Left hindlimb (tissue), 1 donor: ENCODE results near the gene RBM28.

ENCODE experiments used
- DNase-seq: peaks from one replicate; pipeline ENCODE4 v3.0.0-alpha.2; 2018

Gene RBM28

GRCh38 chr7:128343554-128344430, at the start of gene RBM28:
Gene RBM28, minus strand, starts transcription at chr7:128343908. Its CDS starts 115 bp downstream, at chr7:128343793.
- peak; percentile 93 for DNase-seq

DNA sequence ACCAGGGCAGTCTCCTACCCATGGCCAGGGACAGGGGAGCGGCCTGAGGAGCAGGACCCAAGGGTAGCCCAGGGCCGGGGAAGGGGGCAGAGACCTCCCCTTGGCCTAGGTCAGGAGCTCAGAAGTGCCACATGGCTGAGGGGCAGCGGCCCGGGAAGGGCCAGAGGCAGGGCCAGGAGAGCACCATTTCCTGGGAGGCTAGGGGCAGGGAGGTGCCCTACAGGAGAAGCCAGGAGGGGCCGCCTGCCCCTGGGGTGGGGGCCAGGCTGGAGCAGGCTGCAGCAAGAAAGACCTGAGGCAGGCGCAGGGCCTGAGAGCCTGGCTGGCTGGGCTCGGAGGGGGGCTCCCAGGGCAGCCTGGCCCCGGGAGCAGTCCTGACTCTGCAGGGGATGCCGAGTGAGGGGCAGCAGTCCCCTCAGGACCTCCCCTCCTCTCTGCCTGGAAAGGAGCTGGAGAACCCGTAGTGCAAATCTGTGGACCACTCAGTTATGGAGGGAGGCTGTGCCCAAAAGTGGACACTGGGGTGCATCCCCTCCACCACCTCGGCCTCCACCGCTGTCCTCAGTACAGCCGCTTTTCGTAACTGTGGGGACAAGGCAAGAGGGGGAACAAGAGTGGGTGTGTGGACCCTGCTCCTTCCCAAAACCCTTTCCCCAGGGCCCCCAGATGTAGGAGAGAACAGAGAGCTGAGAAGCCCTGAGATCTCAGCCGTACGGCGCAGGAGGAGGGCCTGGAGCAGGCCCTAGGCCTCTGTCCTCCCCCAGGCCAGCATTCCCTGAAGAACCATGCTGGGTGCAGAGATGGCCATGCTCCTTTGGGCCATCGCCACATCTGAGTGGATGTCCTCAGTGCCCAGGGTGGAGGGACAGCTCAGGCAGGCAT, 49.0 kb upstream of the RBM28 start:
- DNase-seq = no peak

DNA sequence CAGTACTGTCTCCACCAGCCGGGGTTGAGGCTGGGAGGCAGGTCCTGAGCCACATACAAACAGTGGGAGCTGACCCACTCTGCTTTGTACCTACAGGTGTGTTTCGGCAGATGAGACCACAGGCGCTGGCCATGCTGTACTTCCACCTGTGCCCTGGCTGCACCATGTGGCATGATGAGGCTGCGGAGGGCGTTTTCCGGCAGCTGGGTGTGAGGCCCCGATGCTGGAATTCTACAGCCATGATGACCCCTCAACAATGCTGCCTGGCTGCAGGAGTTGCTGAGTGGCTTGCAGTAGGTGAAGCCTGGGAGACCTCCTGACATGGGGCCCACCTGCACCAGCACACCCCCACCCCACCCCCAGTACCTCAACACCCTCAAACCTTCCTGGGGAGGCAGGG, 48.1 kb upstream of the RBM28 start:
- DNase-seq = no peak

- DNase-seq = no peak
Observed at GRCh38 chr7:128390871-128391565, 47.3 kb upstream of the RBM28 start.

DNA sequence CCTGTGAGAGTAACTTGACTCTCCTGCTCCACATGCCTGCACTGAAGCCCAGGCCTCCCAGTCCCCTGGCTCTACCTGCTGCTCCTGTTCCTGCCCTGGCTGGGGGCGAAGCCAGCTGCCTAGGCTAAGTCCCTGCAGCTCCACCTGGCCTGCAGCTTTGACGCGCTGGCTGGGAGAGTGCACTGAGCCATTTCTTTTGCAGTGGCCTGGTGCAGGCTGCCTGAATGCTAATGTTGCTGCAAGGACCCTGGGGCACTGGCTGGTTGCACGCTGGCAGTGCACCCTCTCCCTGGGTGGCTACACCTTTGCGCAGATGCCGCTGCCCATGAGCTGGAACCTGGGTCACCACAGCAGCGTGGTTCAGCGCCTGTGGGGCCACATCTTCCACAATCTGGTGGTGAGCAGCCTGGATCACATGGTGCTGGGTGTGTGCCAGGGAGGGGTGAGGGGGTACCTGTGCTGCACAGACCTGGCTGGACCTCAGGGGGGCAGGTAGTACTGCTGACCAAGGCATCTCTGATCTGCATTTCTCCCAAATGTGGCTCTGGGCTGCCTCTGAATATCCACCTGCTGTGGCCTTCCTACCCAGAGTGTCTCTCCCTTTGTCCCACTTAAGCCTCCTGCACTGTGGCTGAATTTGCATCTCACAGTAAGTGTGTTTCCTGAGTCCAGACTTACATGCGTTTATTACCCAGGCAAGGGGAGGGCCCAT, 46.1 kb upstream of the RBM28 start:
- no peak for DNase-seq

DNA sequence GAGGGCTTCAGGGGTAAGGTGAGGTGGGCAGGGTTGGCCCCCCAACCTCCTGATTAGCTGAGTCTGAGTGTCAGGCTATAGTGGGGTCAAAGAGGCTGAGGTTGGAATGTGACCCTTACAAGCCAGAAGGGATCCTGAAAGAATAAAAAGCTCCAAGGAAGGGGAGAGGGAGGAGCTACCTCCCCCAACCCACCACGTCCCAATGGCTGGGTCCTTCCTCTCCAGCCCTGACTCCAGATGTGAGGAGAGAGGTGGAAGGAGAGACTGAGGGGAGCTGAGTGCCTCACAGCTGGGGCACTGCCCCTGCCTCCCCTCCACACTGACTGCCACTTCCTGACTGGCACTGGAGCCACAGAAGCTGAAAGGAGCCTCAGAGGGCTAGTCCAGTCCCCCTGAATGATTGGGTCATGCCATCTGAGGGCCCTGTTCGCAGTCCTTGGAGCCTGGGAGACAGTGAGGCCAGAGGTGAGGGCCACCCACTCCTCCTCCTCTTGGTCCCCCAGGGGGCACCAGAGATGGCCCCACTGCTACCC, 45.4 kb upstream of the RBM28 start:
- no peak for DNase-seq

DNA sequence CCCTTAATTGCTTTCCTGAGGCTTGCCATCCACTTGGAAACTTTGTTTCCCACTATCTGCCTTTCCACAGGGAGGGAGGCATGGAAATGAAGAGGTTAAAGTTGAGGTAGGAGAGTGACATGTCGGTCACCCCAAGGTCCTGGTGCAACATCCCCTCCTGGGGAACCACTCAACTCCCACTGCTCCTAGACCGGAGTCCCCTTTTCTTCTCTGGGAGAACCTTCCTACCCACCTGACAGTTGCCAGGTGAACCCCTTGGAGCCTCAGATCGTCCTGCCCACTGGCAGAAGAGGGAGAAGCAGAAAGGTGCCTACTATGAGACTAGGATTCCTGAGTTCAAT, 44.4 kb upstream of the RBM28 start:
- no peak for DNase-seq

DNA sequence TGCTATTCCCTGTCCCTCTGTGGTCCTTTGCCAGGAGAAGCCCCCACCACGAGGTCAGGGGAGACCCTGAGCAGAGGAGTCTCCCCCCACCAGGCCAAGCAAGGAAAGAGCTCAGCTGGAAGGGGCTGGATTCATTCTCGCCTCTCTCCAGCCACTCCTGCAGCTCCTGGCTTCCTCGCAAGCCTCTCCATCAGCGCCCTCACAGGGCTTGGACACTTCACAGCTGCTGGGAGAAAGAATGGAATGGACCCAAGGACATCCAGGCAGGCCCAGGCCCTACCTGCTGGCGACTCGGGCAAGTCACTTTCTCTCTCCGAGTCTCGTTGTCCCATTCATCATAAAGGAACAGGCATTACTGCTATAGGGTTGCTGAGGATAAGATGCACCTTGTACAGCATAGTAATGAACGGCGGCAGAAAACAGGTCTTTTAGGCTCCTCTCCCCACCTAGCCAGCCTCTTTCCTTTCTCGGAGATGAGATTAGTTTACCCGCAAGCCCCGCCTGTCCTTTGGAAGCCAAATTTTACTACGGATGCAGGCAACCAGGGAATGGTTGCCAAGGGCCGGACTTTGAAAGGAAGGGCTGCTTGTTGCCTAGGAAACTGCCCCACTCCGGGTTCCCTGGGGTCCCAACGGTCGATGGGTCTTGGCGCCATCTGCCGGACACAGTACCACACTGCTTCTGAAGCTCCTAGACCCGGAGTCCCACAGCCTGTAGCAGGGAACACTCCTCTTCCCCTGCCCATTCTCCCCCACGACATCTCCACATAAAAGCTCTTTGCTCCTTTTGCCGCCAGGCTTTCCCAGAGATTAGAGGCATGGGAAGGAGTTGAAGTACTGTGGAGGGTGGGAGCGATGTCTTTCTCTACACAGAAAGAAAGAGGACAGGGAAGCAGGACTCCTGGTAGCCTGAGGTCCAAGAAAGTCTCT, 43.8 kb upstream of the RBM28 start:
- DNase-seq = peak; percentile 86

DNA sequence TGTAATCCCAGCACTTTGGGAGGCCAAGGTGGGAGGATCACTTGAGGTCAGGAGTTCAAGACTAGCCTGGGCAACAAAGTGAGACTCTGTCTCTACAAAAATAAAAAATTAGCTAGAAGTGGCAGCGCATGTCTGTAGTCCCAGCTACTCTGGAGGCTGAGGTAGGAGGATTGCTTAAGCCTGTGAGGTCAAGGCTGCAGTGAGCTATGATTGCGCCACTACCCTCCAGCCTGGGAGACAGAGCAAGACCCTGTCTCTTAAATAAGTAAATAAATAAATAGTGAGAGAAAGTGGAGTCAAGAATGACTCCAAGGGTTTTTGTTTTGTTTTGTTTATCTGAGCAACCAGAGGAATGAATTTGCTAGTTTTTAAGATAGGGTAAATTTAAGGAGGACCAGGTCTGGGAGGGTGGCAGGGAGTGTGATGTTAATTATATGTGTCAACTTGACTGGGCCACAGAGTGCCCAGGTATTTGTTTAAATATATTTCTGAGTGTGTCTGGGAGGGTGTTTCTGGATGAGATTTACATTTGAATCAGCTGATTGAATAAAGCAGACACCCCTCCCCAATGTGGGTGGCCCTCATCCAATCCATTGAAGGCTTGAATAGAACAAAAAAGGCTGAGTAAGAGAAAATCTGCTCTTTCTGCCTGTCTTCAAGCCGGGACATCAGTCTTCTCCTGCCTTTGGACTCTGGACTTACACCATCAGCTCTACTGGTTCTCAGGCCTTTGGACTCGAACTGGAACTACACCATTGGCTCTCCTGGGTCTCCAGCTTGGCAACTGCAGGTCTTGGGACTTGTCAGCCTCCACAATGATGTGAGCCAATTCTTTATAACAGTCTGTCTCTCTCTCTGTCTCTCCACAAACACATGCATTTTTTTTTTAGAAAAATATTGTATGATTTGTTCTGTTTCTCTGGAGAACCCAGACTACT, 42.5 kb upstream of the RBM28 start:
- DNase-seq = no peak

DNA sequence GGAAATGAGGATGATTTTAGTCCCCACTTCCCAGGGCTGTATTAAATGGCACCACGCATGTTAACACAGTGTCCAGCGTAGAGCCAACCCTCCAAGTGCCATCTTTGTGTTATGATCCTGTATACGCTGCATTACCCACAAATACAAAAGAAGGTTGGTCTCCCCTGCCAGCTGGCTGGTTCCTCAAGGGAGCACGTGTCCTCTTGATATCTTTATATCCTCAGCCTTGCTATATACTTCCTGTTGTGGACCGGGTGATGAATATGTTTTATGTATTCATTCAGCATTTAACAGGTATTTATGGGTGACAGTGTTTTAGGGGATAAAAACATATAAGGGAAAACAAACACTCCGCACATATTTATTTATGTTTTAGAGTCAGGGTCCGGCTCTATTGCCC, 41.0 kb upstream of the RBM28 start:
- DNase-seq = no peak

DNA sequence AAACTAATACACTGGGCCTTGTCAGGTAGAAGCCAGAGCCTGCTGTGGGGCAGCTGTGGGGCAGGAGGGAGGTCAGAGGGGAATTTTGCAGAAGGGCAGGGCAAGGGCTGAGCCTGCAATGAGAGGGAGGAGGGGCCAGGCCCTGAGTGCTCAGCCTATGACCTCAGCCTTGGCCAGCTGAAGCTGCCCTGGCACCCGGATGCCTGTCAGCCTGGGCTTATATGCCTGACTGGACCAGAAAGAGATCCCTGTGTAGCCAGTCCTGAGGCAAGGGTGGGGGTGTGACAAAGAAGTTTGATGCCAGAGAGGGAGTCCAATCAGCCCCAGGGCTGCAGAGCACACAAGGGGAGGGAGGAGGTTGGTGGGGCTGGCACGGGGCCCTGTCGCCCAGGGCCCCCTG, 40.1 kb upstream of the RBM28 start:
- DNase-seq = no peak

DNA sequence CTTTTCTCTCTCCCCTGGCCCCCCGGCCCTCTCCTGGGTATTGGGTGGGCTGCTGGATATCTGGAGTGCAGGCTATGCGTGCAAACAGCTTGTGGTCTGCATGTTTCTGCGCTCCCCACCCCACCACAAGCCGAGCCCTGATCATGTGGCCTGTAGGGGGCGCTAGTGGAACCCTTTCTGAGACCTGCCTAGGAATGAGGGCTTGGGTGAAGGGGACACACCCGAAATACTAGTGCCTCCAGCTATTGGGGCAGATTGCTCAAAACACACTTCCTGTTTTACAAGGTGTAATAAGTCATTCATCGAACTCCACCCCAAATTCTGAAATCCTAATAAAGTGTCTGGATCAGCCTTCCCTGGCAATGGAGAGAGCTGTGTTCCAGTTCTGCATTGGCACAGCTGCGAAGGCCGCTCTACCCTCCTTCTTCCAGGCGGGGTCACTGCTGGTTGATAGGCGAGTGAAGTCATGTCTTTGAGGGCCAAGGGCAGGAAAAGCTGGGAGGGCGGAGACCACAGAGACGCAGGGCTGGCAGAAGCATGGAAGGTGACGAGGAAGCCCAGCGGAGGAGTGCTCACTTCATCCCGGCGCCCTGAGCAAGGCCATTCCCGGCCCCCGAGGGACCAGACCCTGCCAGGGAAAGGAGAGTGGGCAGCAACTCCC, 37.6 kb upstream of the RBM28 start:
- no peak for DNase-seq

- no peak for DNase-seq
Observed at GRCh38 chr7:128380483-128381106, 36.9 kb upstream of the RBM28 start.

DNA sequence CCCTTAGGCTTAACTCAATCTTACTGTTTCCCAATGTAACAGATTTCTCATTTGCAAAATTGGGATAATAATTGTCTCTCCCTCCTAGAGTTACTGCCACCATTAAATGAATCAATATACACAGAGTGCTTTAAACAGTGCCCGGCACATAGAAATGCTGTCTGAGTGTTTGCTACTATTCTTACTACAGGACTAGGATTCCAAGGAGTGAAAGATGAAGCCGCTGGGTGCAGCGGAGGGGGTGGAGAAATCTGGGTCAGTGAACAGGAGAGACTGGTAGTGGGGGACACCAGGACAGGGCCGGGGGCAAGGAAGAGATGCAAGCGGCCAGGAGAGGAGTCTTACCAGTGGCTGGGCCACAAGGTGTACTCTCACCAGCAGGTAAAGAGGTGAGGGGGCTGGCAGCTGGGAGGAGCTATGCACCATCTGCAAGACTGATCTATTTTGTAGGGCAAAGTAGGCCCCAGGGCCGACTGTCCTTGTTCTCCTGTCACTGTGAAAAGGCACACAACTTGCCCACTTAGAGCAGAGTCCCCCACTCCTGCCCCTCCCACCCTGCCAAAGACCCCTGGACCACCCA, 36.3 kb upstream of the RBM28 start:
- no peak for DNase-seq

GRCh38 chr7:128378637-128379036, 34.9 kb upstream of the RBM28 start:
- DNase-seq = no peak

DNA sequence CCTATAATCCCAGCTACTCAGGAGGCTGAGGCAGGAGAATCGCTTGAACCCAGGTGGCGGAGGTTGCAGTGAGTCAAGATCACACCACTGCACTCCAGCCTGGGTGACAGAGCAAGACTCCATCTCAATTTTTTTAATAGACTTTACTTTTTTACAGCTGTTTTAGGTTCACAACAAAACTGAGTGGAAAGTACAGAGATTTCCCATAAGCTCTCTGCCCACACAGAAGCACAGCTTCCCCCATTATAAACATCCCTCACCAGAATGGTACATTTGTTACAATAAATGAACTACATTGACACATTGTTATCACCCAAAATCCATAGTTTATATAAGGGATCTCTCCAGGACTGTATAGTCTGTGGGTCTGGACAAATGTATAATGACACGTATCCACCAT, 32.4 kb upstream of the RBM28 start:
- no peak for DNase-seq

DNA sequence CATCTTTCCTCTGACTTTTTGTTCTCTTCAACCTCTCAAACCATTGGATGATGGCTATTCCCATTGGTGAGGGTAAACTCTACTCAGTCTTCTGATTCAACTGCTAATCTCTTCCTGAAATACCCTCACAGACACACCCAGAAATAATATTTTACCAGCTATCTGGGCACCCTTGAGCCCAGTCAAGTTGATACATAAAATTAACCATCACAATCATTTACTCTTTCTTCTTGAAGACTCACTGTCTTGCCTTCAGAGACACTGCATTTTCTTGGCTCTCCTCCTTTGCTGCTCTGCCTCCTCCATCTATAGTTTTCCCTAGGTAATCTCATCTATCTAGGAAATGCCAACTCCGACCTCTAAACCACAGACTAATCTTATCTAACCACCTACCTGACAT, 30.3 kb upstream of the RBM28 start:
- no peak for DNase-seq

DNA sequence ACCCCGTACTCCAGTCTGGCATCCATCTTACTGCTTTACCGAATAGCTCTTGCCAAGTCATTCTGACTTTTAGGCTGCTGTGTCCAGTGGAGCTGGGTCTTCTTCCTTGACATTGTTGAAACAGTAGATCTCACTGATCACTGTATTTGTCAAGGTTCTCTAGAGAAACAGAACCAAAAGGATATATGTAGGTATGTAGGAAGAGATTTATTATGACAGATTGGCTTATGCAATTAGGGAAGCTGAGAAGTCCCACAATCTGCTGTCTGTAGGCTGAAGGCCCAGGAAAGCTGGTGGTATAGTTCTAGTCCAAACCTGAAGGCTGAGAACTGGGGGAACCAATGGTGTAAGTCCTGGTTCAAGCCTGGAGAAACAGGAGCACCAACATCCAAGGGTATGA, 29.9 kb upstream of the RBM28 start:
- DNase-seq = no peak

DNA sequence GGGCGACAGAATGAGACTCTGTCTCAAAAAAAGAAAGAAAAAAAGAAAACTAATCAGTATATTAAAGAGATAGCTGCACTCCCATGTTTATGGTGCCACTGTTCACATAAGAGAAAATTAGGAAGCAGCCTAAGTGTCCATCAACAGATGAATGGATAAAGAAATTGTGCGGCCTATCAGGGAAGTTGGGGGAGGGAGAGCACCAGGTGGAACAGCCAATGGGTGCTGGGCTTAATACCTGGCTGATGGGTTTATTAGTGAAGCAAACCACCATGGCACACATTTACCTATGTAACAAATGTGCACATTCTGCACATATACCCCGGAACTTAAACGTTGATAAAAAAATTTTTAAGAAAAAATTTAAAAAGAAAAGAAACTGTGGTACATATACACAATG, 26.8 kb upstream of the RBM28 start:
- DNase-seq = no peak
